Stimulated activated CD8-positive, alpha-beta memory T cell treated with anti-CD3 and anti-CD28 coated beads, Interleukin-12 subunit alpha, Interleukin-12 subunit beta, amount 100 ng/mL, for 24 hours (primary cell): ENCODE data around the gene TSHR.
"Not testable (repeated sequence)": the region's sequence is repeated elsewhere in the genome, so short reads cannot be mapped to it uniquely, and the experiment has no call there.

Experiments used
- DNase-seq: peaks from one replicate; pipeline ENCODE4 v3.0.0-alpha.2; 2020; ENCODE audit errors: extremely low read depth

Gene TSHR

GRCh38 chr14:80996049-80996901 is 40.9 kb downstream of the TSHR start:
- no peak for DNase-seq

DNA sequence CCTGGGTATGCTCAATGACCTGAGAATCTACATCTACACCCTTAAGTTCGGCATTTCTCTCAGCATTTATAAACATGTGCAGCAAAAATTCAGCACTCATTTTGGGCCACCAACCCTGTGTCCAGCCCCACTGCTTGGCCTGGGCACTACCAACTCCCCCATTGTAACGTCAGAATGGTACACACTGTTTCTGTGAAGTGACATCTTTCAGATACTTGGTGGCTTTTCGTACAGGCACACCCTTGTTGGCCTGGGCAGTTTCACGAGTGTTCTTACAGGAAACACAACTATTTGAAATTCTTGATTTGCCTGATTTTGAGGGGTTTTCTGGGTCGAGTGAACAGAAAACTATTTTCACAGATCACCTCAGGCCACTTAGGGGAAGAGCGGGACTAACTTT is 46.0 kb downstream of the TSHR start:
- DNase-seq, result no peak

DNA sequence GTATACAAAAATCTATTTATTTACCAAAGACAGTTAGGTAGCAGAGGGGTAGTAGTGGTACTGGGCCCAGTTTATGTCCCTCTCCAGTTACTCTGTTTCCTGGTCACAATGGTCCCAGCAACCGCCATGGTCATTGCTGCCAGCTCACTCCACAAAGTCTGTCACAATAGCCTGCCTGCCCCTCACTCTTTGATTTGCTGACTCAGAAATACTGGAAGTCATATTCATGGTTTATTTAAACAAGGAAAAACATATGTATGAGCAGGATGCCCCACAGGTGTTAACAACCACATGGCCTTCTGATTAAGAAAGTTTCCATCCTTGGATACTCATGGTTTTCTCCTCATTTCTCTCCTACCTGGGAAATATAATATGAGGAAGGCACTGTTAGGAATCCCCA is 49.2 kb downstream of the TSHR start:
- DNase-seq, result no peak

- no peak for DNase-seq
These were observed 50.3 kb downstream of the TSHR start for GRCh38 chr14:81005540-81006228.

- DNase-seq, result no peak
These were observed 50.8 kb downstream of the TSHR start for GRCh38 chr14:81006266-81006665.

GRCh38 chr14:81007131-81007530 is 51.7 kb downstream of the TSHR start:
- no peak for DNase-seq

DNA sequence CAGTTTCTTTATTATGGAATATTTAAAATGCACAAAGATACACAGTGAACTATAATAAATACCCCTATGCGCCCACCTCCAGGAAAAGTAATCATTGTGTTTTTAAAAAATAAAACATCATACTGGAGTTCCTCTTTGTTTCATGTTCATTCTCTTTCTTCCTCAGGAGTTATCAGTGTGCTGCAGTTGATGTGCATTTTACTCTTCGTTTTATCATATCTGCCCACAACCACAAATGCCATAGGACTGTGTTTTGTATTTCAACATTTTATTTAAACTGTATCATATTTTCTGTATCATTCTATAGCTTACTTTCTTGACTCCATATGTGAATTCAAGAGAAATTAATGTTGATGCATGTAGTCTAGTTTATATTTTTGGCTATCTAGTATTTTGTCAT is 53.9 kb downstream of the TSHR start:
- no peak for DNase-seq

DNA sequence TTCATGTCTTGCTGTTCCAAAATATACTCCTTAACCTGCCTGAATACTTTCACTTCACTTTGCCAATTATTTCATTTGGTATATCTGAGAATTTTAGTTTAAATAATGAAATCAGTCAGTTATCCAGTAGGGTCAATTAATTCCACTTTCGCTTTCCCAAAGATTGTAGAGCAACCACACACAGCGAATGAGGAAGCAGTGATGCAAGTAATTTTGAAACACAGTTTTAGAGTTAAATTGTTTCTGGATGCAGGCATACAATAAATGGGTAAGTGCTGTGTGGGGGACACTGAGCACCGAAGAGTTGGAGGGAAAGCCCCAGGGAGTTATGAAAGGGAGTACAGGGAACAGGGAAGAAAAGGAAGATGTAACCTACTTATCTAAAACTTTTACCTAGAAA is 62.8 kb downstream of the TSHR start:
- no peak for DNase-seq

DNA sequence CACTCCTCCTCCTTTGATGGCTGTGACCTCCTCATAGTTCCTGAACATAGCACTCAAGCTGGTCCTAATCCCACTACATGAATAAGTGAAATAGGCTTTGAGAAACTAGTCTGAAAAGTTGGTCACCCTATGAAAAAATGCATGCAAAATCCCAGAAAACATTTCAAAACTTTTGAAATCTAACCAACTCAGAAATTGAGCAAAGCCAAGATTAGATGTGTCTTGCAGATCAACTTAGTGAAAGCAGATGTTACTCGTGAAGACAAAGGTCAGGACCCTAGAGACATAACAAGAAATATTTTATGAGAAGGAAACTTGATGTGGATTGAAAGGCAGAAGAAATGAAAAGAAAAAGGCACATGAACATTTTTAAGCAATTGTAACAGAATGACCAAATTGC is 63.3 kb downstream of the TSHR start:
- no peak for DNase-seq

DNA sequence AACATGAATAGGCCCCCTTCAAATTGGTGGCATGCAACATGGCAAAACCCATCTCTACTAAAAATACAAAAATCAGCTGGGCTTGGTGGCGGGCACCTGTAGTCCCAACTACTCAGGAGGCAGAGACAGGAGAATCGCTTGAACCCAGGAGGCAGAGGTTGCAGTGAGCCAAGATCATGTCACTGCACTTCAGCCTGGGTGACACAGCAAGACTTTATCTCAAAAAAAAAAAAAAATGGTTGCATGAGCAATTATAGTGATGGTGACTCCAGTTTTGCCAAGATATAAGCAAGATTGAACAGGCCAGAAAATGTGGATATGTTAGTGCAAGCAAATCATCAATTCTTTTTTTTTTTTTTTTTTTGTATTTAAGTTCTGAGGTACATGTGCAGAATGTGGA is 63.7 kb downstream of the TSHR start:
- DNase-seq, result not testable (repeated sequence)

GRCh38 chr14:81023095-81023710 is 67.8 kb downstream of the TSHR start:
- DNase-seq, result no peak

DNA sequence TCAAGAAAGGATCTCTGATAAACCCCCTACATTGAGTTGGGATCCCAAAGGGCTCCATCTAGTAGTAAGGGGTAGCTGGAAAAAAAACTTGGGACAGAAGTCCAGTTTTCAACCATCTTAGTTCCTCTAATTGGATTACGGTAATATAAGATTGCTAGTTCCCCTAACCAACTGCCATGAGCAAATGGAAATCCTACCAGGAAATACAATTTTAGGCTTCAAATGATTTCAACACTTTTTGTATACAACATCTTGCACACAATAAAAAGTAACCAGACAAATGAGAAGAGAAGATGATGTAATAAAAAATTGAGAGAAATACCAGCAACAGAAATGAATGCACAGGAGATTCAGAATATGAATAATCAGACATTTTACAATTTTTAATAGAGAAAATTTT is 73.0 kb downstream of the TSHR start:
- DNase-seq, result no peak

- no peak for DNase-seq
These were observed 76.1 kb downstream of the TSHR start for GRCh38 chr14:81031488-81031887.

GRCh38 chr14:81033698-81034240 is 78.3 kb downstream of the TSHR start:
- no peak for DNase-seq

- DNase-seq, result no peak
These were observed 87.0 kb downstream of the TSHR start for GRCh38 chr14:81042438-81042837.

GRCh38 chr14:81051547-81051946 is 96.1 kb downstream of the TSHR start:
- DNase-seq, result no peak

DNA sequence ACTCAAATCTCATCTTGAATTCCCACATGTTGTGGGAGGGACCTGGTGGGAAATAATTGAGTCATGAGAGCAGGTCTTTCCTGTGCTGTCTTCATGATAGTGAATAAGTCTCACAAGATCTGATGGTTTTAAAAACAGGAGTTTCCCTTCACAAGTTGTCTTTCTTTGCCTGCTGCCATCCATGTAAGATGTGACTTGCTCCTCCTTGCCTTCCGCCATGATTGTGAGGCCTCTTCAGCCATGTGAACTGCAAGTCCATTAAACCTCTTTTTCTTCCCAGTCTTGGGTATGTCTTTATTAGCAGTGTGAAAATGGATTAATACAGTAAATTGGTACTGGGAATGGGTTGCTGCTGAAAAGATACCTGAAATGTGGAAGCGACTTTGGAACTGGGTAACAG is 98.6 kb downstream of the TSHR start:
- DNase-seq, result not testable (repeated sequence)

- DNase-seq, result no peak
These were observed 100.5 kb downstream of the TSHR start for GRCh38 chr14:81055971-81056370.

GRCh38 chr14:81062380-81062779 is 107.0 kb downstream of the TSHR start:
- DNase-seq, result no peak

- DNase-seq, result no peak
These were observed 107.4 kb downstream of the TSHR start for GRCh38 chr14:81062816-81063215.

DNA sequence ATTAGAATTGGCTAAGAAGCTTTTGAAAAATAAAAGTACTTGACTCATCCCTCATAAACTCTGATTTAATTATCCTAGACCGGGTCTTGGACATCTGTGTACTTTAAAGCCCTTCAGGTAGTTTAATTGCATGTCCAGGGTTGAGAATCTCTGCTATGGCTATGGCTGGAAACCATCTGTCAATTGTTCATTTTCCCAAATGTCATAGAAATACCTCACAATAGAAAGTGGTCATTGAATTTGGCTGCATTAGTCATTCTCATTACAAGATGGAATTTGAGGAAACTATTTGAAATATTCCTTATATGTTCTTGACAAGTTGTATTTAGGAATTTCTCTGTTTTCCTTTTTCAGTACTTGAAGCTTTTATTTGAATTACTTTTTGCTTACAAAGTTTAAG is 111.3 kb downstream of the TSHR start:
- no peak for DNase-seq

DNA sequence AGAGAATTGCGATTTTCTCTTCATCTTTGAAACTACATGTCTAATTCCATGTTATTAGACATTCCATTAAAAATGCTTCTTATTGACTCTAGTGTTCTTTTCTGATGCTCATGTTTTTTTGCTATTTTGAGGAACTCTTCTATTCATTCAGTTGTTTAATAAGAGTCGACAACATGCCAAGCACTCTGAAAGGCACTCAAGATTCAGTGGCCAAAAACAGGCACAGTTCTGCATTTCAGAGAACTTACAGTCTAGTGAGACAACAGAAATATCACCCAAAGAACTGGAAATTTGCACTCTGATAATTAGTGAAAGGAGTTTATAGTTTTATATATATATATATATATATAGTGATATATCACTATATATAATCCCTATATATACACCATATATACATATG is 111.7 kb downstream of the TSHR start:
- no peak for DNase-seq
